Measurements from ENCODE around the gene FOXN3.
"Not testable (repeated sequence)": the region's sequence is repeated elsewhere in the genome, so short reads cannot be mapped to it uniquely, and the experiment has no call there.

The FOXN3 gene

GRCh38 chr14:89303456-89304435 is 113.3 kb downstream of the FOXN3 start:
- peak; percentile 12 for DNase-seq (ENCODE audit: low spot score)

GRCh38 chr14:89302396-89302950 is 114.6 kb downstream of the FOXN3 start:
- DNase-seq (ENCODE audit: low spot score), result no peak

GRCh38 chr14:89299587-89299986 is 117.4 kb downstream of the FOXN3 start:
- no peak for DNase-seq (ENCODE audit: low spot score)

GRCh38 chr14:89298056-89298834 is 118.8 kb downstream of the FOXN3 start:
- DNase-seq (ENCODE audit: low spot score), result no peak

- no peak for DNase-seq (ENCODE audit: low spot score)
Measured at GRCh38 chr14:89296281-89296745, 120.7 kb downstream of the FOXN3 start.

- DNase-seq (ENCODE audit: low spot score), result no peak
Measured at GRCh38 chr14:89294872-89295271, 122.2 kb downstream of the FOXN3 start.

- DNase-seq (ENCODE audit: low spot score), result not testable (repeated sequence)
Measured at GRCh38 chr14:89294469-89294868, 122.6 kb downstream of the FOXN3 start.

GRCh38 chr14:89294060-89294459 is 123.0 kb downstream of the FOXN3 start:
- no peak for DNase-seq (ENCODE audit: low spot score)

GRCh38 chr14:89293314-89293916 is 123.6 kb downstream of the FOXN3 start:
- no peak for DNase-seq (ENCODE audit: low spot score)

- DNase-seq (ENCODE audit: low spot score), result no peak
Measured at GRCh38 chr14:89292579-89293313, 124.3 kb downstream of the FOXN3 start.

GRCh38 chr14:89291351-89291940 is 125.6 kb downstream of the FOXN3 start:
- DNase-seq (ENCODE audit: low spot score), result no peak

GRCh38 chr14:89290813-89291212 is 126.2 kb downstream of the FOXN3 start:
- DNase-seq (ENCODE audit: low spot score), result no peak

GRCh38 chr14:89289477-89289876 is 127.6 kb downstream of the FOXN3 start:
- DNase-seq (ENCODE audit: low spot score), result no peak

GRCh38 chr14:89288114-89288513 is 128.9 kb downstream of the FOXN3 start:
- DNase-seq (ENCODE audit: low spot score), result no peak

- no peak for DNase-seq (ENCODE audit: low spot score)
Measured at GRCh38 chr14:89284333-89285058, 132.5 kb downstream of the FOXN3 start.

GRCh38 chr14:89283327-89284060 is 133.5 kb downstream of the FOXN3 start:
- DNase-seq (ENCODE audit: low spot score), result no peak

GRCh38 chr14:89282191-89282590 is 134.8 kb downstream of the FOXN3 start:
- DNase-seq (ENCODE audit: low spot score), result no peak

GRCh38 chr14:89280600-89280999 is 136.4 kb downstream of the FOXN3 start:
- DNase-seq (ENCODE audit: low spot score), result no peak

- no peak for DNase-seq (ENCODE audit: low spot score)
Measured at GRCh38 chr14:89279649-89280232, 137.3 kb downstream of the FOXN3 start.

Data from CD4-positive, alpha-beta T cell treated with Interleukin-6 at 100 ng/mL for 8 hours (primary cell).